ENCODE results near the gene MAP2K3.
A peak's percentile ranks its signal among the peaks of the same experiment; 100 is the strongest.

The MAP2K3 gene

DNA sequence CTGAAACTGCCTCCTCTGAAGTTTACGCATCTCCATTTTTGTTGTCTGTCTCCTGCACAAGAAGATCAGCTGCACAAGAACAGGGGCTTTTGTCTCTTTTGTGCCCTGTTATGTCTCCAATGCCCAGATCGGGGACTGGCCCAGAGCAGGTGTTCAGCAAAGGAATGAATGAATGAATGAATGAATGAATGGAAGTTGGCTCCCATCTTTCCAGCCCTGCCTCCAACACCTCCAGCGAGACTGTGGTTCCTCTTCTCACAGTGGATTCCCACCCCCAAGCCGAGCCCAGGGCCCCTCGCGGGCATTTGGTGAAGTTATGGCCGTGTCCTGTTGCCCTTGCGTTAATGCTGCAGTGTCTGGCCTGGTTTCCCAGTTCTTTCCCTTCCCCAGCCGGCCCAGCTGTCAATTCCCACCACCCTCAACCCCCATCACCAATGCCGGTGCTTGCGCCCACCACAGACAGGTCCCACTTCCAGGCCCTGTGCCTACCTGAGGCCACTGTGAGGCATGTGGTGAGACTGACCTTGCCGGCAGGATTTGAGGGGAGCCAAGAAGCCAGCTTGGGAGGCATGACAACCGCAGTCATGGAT is 70.4 kb downstream of the MAP2K3 start:
- H3K4ac ChIP-seq (ENCODE audit: low read depth in 1 of 2, low read length in 2 of 2): no peak overlapping the region
- no peak overlapping the region for H3K4me3 ChIP-seq (ENCODE audit: insufficient read depth in 1 of 2, low read depth in 1 of 2, low read length in 2 of 2)
- peak overlapping the region in 1 of 2 experiments; percentile 77 for H3K14ac ChIP-seq (ENCODE audit: low read length in 2 of 2)
- H2AFZ ChIP-seq (ENCODE audit: low read depth, low read length): no peak overlapping the region
- H2BK15ac ChIP-seq (ENCODE audit: low read depth, poor library complexity, severe bottlenecking): no peak overlapping the region
- H3K9me3 ChIP-seq (ENCODE audit: control insufficient read depth, low read length): no peaks in the 10 kb centered on the region
- H3K9ac ChIP-seq (ENCODE audit: low read length): no peak overlapping the region
- 90% methylated on average over 13 of the region's 13 CpGs for WGBS
- H2AK5ac ChIP-seq (ENCODE audit: low read length, severe bottlenecking): no peak overlapping the region
- H3K4me2 ChIP-seq (ENCODE audit: low read length, poor library complexity, severe bottlenecking): no peak overlapping the region
- no peak overlapping the region for H4K8ac ChIP-seq (ENCODE audit: low read length)
- no peaks in the 10 kb centered on the region for H3K79me1 ChIP-seq (replicated peaks; ENCODE audit: low read length, poor library complexity, severe bottlenecking)
- H3K36me3 ChIP-seq (ENCODE audit: control insufficient read depth in 1 of 2, insufficient read depth in 2 of 2, low read depth in 1 of 2, low read length in 2 of 2): peaks cover 0 to 4% of the 10 kb centered on the region in 2 experiments
- no peak overlapping the region for H3K27ac ChIP-seq (ENCODE audit: low read length, poor library complexity, severe bottlenecking)
- no peak overlapping the region for H2BK12ac ChIP-seq (ENCODE audit: low read length in 2 of 2)
- peaks cover 1% of the 10 kb centered on the region for H3K4me1 ChIP-seq (ENCODE audit: control insufficient read depth, insufficient read depth, low read depth, low read length)
- DNase-seq: no peak
- H2BK5ac ChIP-seq (ENCODE audit: low read depth, low read length, poor library complexity, severe bottlenecking): no peak overlapping the region
- no peak overlapping the region for H2BK120ac ChIP-seq (ENCODE audit: low read depth, low read length)
- H4K91ac ChIP-seq (ENCODE audit: low read length): no peak overlapping the region
- H3K27me3 ChIP-seq (ENCODE audit: control insufficient read depth in 1 of 2, insufficient read depth in 1 of 2, low read length in 2 of 2): peaks cover 4 to 35% of the 10 kb centered on the region in 2 experiments
- no peak overlapping the region for H3K23ac ChIP-seq (ENCODE audit: low read length in 2 of 2)
- no peak overlapping the region for H3K18ac ChIP-seq (ENCODE audit: low read depth in 1 of 2, low read length in 2 of 2)

- Histone ChIP-seq H2AFZ (ENCODE audit: low read depth, low read length) (no peak overlapping the region), H3K79me1 (replicated peaks; ENCODE audit: low read length, poor library complexity, severe bottlenecking) (no peaks in the 10 kb centered on the region), H4K8ac (ENCODE audit: low read length) (no peak overlapping the region), H3K9ac (ENCODE audit: low read length) (no peak overlapping the region), H3K4me1 (ENCODE audit: control insufficient read depth, insufficient read depth, low read depth, low read length) (peaks cover 2% of the 10 kb centered on the region), H2BK15ac (ENCODE audit: low read depth, poor library complexity, severe bottlenecking) (no peak overlapping the region), H3K4me3 (ENCODE audit: insufficient read depth in 1 of 2, low read depth in 1 of 2, low read length in 2 of 2) (no peak overlapping the region), H4K91ac (ENCODE audit: low read length) (no peak overlapping the region), H2BK120ac (ENCODE audit: low read depth, low read length) (no peak overlapping the region), H3K27ac (ENCODE audit: low read length, poor library complexity, severe bottlenecking) (no peak overlapping the region), H2AK5ac (ENCODE audit: low read length, severe bottlenecking) (no peak overlapping the region), H3K23ac (ENCODE audit: low read length in 2 of 2) (no peak overlapping the region), H3K36me3 (ENCODE audit: control insufficient read depth in 1 of 2, insufficient read depth in 2 of 2, low read depth in 1 of 2, low read length in 2 of 2) (peaks cover 0 to 4% of the 10 kb centered on the region in 2 experiments), H3K9me3 (ENCODE audit: control insufficient read depth, low read length) (no peaks in the 10 kb centered on the region), H3K27me3 (ENCODE audit: control insufficient read depth in 1 of 2, insufficient read depth in 1 of 2, low read length in 2 of 2) (peaks cover 11 to 42% of the 10 kb centered on the region in 2 experiments), H2BK12ac (ENCODE audit: low read length in 2 of 2) (no peak overlapping the region), H3K18ac (ENCODE audit: low read depth in 1 of 2, low read length in 2 of 2) (no peak overlapping the region), H3K14ac (ENCODE audit: low read length in 2 of 2) (no peak overlapping the region), H2BK5ac (ENCODE audit: low read depth, low read length, poor library complexity, severe bottlenecking) (no peak overlapping the region), H3K4ac (ENCODE audit: low read depth in 1 of 2, low read length in 2 of 2) (no peak overlapping the region), H3K4me2 (ENCODE audit: low read length, poor library complexity, severe bottlenecking) (no peak overlapping the region)
- 81% methylated on average over 12 of the region's 12 CpGs for WGBS
- DNase-seq: no peak
These were observed 71.1 kb downstream of the MAP2K3 start for GRCh38 chr17:21355586-21355985.

DNA sequence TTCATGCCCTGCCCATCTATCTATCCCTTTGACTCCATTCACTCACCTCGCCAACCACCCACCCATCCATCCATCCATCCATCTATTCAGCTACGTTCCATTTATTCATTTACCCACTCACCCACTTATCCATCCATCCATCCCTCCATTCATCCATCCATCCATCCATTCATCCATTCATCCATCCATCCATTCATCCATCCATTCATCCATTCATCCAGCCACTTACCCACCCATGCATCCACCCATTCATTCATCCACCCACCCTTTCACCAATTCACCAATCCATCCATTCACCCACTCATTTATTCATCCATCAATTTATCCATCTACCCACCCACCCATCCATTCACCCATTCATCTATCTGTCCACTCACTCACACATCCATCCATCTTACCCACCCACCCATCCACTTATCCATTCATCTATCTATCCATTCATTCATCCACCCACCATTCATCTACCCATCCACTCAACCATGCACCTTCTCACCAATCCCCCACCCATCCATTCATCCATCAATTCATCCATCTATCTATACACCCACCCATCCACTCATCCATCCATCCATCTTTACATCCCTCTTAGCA is 72.1 kb downstream of the MAP2K3 start:
- no peak overlapping the region for H2AFZ ChIP-seq (ENCODE audit: low read depth, low read length)
- H3K23ac ChIP-seq (ENCODE audit: low read length in 2 of 2): no peak overlapping the region
- H2BK120ac ChIP-seq (ENCODE audit: low read depth, low read length): no peak overlapping the region
- peaks cover 0 to 4% of the 10 kb centered on the region in 2 experiments for H3K36me3 ChIP-seq (ENCODE audit: control insufficient read depth in 1 of 2, insufficient read depth in 2 of 2, low read depth in 1 of 2, low read length in 2 of 2)
- no peak overlapping the region for H3K27ac ChIP-seq (ENCODE audit: low read length, poor library complexity, severe bottlenecking)
- no peak overlapping the region for H3K4ac ChIP-seq (ENCODE audit: low read depth in 1 of 2, low read length in 2 of 2)
- H4K8ac ChIP-seq (ENCODE audit: low read length): no peak overlapping the region
- DNase-seq: no peak
- H3K4me2 ChIP-seq (ENCODE audit: low read length, poor library complexity, severe bottlenecking): no peak overlapping the region
- H3K4me3 ChIP-seq (ENCODE audit: insufficient read depth in 1 of 2, low read depth in 1 of 2, low read length in 2 of 2): no peak overlapping the region
- H3K9ac ChIP-seq (ENCODE audit: low read length): no peak overlapping the region
- no peak overlapping the region for H4K91ac ChIP-seq (ENCODE audit: low read length)
- no peak overlapping the region for H2AK5ac ChIP-seq (ENCODE audit: low read length, severe bottlenecking)
- no peak overlapping the region for H2BK12ac ChIP-seq (ENCODE audit: low read length in 2 of 2)
- 90% methylated on average over 2 of the region's 2 CpGs for WGBS
- no peak overlapping the region for H2BK15ac ChIP-seq (ENCODE audit: low read depth, poor library complexity, severe bottlenecking)
- no peaks in the 10 kb centered on the region for H3K79me1 ChIP-seq (replicated peaks; ENCODE audit: low read length, poor library complexity, severe bottlenecking)
- no peak overlapping the region for H3K18ac ChIP-seq (ENCODE audit: low read depth in 1 of 2, low read length in 2 of 2)
- peaks cover 2% of the 10 kb centered on the region for H3K4me1 ChIP-seq (ENCODE audit: control insufficient read depth, insufficient read depth, low read depth, low read length)
- H2BK5ac ChIP-seq (ENCODE audit: low read depth, low read length, poor library complexity, severe bottlenecking): no peak overlapping the region
- H3K27me3 ChIP-seq (ENCODE audit: control insufficient read depth in 1 of 2, insufficient read depth in 1 of 2, low read length in 2 of 2): peaks cover 19 to 53% of the 10 kb centered on the region in 2 experiments
- no peak overlapping the region for H3K14ac ChIP-seq (ENCODE audit: low read length in 2 of 2)
- H3K9me3 ChIP-seq (ENCODE audit: control insufficient read depth, low read length): no peaks in the 10 kb centered on the region

DNA sequence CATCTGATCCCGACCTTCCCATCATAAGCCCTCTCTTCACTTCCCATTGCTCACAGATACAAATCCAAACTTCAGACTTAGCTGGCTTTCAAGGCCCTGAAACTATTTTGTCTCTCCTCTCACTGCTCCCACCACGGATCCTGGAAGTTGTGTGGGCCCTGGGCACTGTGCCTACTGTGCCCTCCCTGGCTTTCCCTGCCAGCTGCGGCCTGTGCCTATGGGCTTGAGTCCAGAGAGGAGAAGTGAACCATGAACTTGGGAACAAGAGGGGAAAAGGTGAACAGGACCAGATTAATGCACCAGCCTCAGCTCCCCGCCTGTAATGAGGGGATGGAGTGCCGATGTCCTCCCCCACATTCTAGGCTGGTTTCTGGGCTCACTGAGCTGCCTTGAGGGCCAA is 72.8 kb downstream of the MAP2K3 start:
- Histone ChIP-seq H3K4me2 (ENCODE audit: low read length, poor library complexity, severe bottlenecking) (no peak overlapping the region), H3K23ac (ENCODE audit: low read length in 2 of 2) (no peak overlapping the region), H3K4ac (ENCODE audit: low read depth in 1 of 2, low read length in 2 of 2) (no peak overlapping the region), H3K27me3 (ENCODE audit: control insufficient read depth in 1 of 2, insufficient read depth in 1 of 2, low read length in 2 of 2) (peaks cover 25 to 59% of the 10 kb centered on the region in 2 experiments), H2BK12ac (ENCODE audit: low read length in 2 of 2) (no peak overlapping the region), H2BK5ac (ENCODE audit: low read depth, low read length, poor library complexity, severe bottlenecking) (no peak overlapping the region), H3K36me3 (ENCODE audit: control insufficient read depth in 1 of 2, insufficient read depth in 2 of 2, low read depth in 1 of 2, low read length in 2 of 2) (peaks cover 0 to 4% of the 10 kb centered on the region in 2 experiments), H2BK15ac (ENCODE audit: low read depth, poor library complexity, severe bottlenecking) (no peak overlapping the region), H2AFZ (ENCODE audit: low read depth, low read length) (no peak overlapping the region), H3K18ac (ENCODE audit: low read depth in 1 of 2, low read length in 2 of 2) (no peak overlapping the region), H2AK5ac (ENCODE audit: low read length, severe bottlenecking) (no peak overlapping the region), H3K4me1 (ENCODE audit: control insufficient read depth, insufficient read depth, low read depth, low read length) (peaks cover 2% of the 10 kb centered on the region), H3K14ac (ENCODE audit: low read length in 2 of 2) (no peak overlapping the region), H3K27ac (ENCODE audit: low read length, poor library complexity, severe bottlenecking) (no peak overlapping the region), H3K79me1 (replicated peaks; ENCODE audit: low read length, poor library complexity, severe bottlenecking) (no peaks in the 10 kb centered on the region), H4K91ac (ENCODE audit: low read length) (no peak overlapping the region), H3K9ac (ENCODE audit: low read length) (no peak overlapping the region), H3K9me3 (ENCODE audit: control insufficient read depth, low read length) (no peaks in the 10 kb centered on the region), H3K4me3 (ENCODE audit: insufficient read depth in 1 of 2, low read depth in 1 of 2, low read length in 2 of 2) (no peak overlapping the region), H4K8ac (ENCODE audit: low read length) (no peak overlapping the region), H2BK120ac (ENCODE audit: low read depth, low read length) (no peak overlapping the region)
- 81% methylated on average over 5 of the region's 5 CpGs for WGBS
- DNase-seq: no peak
